Neural cell (in vitro differentiated cells): ENCODE measurements around the gene GOLGA8N. TPM values are rescaled to one million over a fixed set of nuclear protein-coding genes. Genes with fewer than 3 reads are reported as not detected.

Experiments used
- H2AFZ ChIP-seq: fragments of 200-600, 300-800 bp; sonication (generic), shearing (Covaris generic); 2 replicates; pipeline ENCODE4 v1.6.0; 2014; ENCODE audit warnings: low read depth, mild to moderate bottlenecking, antibody characterized with exemption, low read length, moderate library complexity
- H3F3A ChIP-seq: fragments of 200-600 bp; shearing (Covaris generic); 2 replicates; pipeline ENCODE4 v1.6.1; 2016; ENCODE audit warnings: mild to moderate bottlenecking, moderate library complexity, mixed read lengths, antibody characterized with exemption, low read length; ENCODE audit not compliant: insufficient read depth, poor library complexity, severe bottlenecking
- H3K27ac ChIP-seq: fragments of 200-600, 300-800 bp; sonication (generic), shearing (Covaris generic); 2 replicates; pipeline ENCODE4 v1.5.1; 2014; ENCODE audit warnings: mild to moderate bottlenecking, low read length, moderate library complexity
- H3K27me3 ChIP-seq: fragments of 300-800, 200-600 bp; sonication (generic), shearing (Covaris generic); 2 replicates; pipeline ENCODE4 v1.6.0; 2014; ENCODE audit warnings: mild to moderate bottlenecking, low read depth, low read length, moderate library complexity; ENCODE audit not compliant: insufficient read depth
- H3K36me3 ChIP-seq: fragments of 300-800, 200-600 bp; sonication (generic), shearing (Covaris generic); 2 replicates; pipeline ENCODE4 v1.5.1; 2014; ENCODE audit warnings: mild to moderate bottlenecking, antibody characterized with exemption, low read length, moderate library complexity; ENCODE audit not compliant: insufficient read depth
- H3K4me2 ChIP-seq: fragments of 300-800, 200-600 bp; sonication (generic), shearing (Covaris generic); 2 replicates; pipeline ENCODE4 v1.6.0; 2014; ENCODE audit warnings: mild to moderate bottlenecking, low read length
- H3K4me3 ChIP-seq: fragments of 300-800, 200-600 bp; sonication (generic), shearing (Covaris generic); 2 replicates; pipeline ENCODE4 v1.5.1; 2014; ENCODE audit warnings: mild to moderate bottlenecking, low read length, moderate library complexity
- H3K79me2 ChIP-seq: fragments of 200-600 bp; shearing (Covaris generic); replicated peaks from 2 replicates; pipeline ENCODE4 v1.6.0; 2014; ENCODE audit warnings: mild to moderate bottlenecking, low read length, moderate library complexity; ENCODE audit not compliant: insufficient read depth
- H3K9ac ChIP-seq: fragments of 300-800, 200-600 bp; sonication (generic), shearing (Covaris generic); 2 replicates; pipeline ENCODE4 v1.6.1; 2016; ENCODE audit warnings: mild to moderate bottlenecking, low read length, mixed read lengths
- H3K9me2 ChIP-seq: fragments of 200-600 bp; shearing (Covaris generic); 2 replicates; pipeline ENCODE4 v1.6.1; 2016; ENCODE audit warnings: mild to moderate bottlenecking, low read length, mixed read lengths; ENCODE audit not compliant: insufficient read depth
- H3K9me3 ChIP-seq: fragments of 200-600, 300-800 bp; sonication (generic), shearing (Covaris generic); 2 replicates; pipeline ENCODE4 v1.6.1; 2016; ENCODE audit warnings: mild to moderate bottlenecking, mixed run types, low read length, moderate library complexity, mixed read lengths
- H4K20me1 ChIP-seq: fragments of 200-600 bp; shearing (Covaris generic); 2 replicates; pipeline ENCODE4 v1.6.1; 2016; ENCODE audit warnings: mild to moderate bottlenecking, mixed run types; ENCODE audit not compliant: insufficient read depth
- EP300 ChIP-seq: fragments of 450-650 bp; conservative IDR thresholded peaks from 2 replicates; pipeline ENCODE4 v1.6.1; 2014; ENCODE audit warnings: antibody characterized with exemption, mild to moderate bottlenecking, moderate library complexity; ENCODE audit not compliant: poor library complexity, severe bottlenecking
- EZH2 ChIP-seq: fragments of 200-600, 300-800 bp; shearing (Covaris generic), sonication (generic); IDR thresholded peaks from 2 replicates; pipeline ENCODE4 v1.6.1; 2014; ENCODE audit warnings: antibody characterized with exemption, low read length, borderline replicate concordance, mild to moderate bottlenecking; ENCODE audit not compliant: insufficient read depth, poor library complexity, severe bottlenecking
- MXI1 ChIP-seq: fragments of 450-650 bp; conservative IDR thresholded peaks from 2 replicates; pipeline ENCODE4 v1.6.1; 2014; ENCODE audit warnings: antibody characterized with exemption, mild to moderate bottlenecking; ENCODE audit not compliant: poor library complexity, severe bottlenecking
- POLR2AphosphoS5 ChIP-seq: IDR thresholded peaks from 2 replicates; pipeline ENCODE4 v1.6.1; 2012
- RAD21 ChIP-seq: fragments of 450-650 bp; conservative IDR thresholded peaks from 2 replicates; pipeline ENCODE4 v1.6.1; 2014; ENCODE audit warnings: antibody characterized with exemption, mild to moderate bottlenecking, moderate library complexity
- SMC3 ChIP-seq: fragments of 450-650 bp; conservative IDR thresholded peaks from 2 replicates; pipeline ENCODE4 v1.6.1; 2014; ENCODE audit warnings: antibody characterized with exemption, mild to moderate bottlenecking, moderate library complexity; ENCODE audit not compliant: poor library complexity
- TAF1 ChIP-seq: IDR thresholded peaks from 2 replicates; pipeline ENCODE4 v1.6.1; 2012; ENCODE audit warnings: low read depth
- polyA plus RNA-seq: library from polyadenylated mRNA; depleted of rRNA; stranded (reverse); fragments of >200 nt; gene quantifications from 2 replicates; pipeline ENCODE4 v1.2.3, GENCODE V29; 2014
- TF ChIP-seq, protein P1 (sequence below): IDR thresholded peaks from 2 replicates; pipeline ENCODE4 v1.6.1; 2012; ENCODE audit warnings: borderline replicate concordance
- TF ChIP-seq, protein P2 (sequence below): fragments of 450-650 bp; IDR thresholded peaks from 2 replicates; pipeline ENCODE4 v1.5.1; 2014; ENCODE audit warnings: antibody characterized with exemption, mild to moderate bottlenecking, moderate library complexity; ENCODE audit not compliant: poor library complexity, severe bottlenecking

The GOLGA8N gene
- polyA plus RNA-seq, 1 donor from 2014 or later: 0.61 TPM

DNA sequence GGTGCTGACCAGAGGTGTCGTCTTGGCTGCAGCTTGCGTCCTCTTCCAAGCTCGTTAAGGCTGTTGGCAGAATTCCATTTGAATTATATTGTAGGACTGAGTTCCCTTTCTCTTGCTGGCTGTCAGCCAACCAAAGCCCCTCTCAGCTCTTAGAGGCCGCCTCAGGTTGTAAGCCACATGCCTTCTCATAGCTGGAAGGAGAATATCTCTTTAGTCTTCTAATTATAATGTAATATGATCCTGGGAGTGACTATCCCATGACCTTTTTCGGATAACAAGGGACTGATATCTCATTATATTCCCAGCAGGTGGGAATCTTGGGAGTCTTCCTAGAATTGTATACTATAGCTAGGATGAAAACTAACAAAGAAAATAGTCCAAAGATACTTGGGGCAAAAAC is 53.0 kb downstream of the GOLGA8N start:
- Histone ChIP-seq H3K79me2 (no peaks in the 10 kb centered on the region), H3K27ac (no peak overlapping the region), H3K4me3 (no peak overlapping the region), H3F3A (no peaks in the 10 kb centered on the region), H3K9ac (no peak overlapping the region), H3K27me3 (no peaks in the 10 kb centered on the region), H2AFZ (no peak overlapping the region), H3K36me3 (no peaks in the 10 kb centered on the region), H3K9me3 (no peaks in the 10 kb centered on the region), H4K20me1 (no peaks in the 10 kb centered on the region), H3K4me2 (no peak overlapping the region), H3K9me2 (no peaks in the 10 kb centered on the region)
- TF ChIP-seq EZH2 (no peak), POLR2AphosphoS5 (no peak), EP300 (no peak), SMC3 (no peak), RAD21 (no peak), TAF1 (no peak), MXI1 (no peak)
- TF ChIP-seq, protein P1, sequence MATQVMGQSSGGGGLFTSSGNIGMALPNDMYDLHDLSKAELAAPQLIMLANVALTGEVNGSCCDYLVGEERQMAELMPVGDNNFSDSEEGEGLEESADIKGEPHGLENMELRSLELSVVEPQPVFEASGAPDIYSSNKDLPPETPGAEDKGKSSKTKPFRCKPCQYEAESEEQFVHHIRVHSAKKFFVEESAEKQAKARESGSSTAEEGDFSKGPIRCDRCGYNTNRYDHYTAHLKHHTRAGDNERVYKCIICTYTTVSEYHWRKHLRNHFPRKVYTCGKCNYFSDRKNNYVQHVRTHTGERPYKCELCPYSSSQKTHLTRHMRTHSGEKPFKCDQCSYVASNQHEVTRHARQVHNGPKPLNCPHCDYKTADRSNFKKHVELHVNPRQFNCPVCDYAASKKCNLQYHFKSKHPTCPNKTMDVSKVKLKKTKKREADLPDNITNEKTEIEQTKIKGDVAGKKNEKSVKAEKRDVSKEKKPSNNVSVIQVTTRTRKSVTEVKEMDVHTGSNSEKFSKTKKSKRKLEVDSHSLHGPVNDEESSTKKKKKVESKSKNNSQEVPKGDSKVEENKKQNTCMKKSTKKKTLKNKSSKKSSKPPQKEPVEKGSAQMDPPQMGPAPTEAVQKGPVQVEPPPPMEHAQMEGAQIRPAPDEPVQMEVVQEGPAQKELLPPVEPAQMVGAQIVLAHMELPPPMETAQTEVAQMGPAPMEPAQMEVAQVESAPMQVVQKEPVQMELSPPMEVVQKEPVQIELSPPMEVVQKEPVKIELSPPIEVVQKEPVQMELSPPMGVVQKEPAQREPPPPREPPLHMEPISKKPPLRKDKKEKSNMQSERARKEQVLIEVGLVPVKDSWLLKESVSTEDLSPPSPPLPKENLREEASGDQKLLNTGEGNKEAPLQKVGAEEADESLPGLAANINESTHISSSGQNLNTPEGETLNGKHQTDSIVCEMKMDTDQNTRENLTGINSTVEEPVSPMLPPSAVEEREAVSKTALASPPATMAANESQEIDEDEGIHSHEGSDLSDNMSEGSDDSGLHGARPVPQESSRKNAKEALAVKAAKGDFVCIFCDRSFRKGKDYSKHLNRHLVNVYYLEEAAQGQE: no peak
- TF ChIP-seq, protein P2, sequence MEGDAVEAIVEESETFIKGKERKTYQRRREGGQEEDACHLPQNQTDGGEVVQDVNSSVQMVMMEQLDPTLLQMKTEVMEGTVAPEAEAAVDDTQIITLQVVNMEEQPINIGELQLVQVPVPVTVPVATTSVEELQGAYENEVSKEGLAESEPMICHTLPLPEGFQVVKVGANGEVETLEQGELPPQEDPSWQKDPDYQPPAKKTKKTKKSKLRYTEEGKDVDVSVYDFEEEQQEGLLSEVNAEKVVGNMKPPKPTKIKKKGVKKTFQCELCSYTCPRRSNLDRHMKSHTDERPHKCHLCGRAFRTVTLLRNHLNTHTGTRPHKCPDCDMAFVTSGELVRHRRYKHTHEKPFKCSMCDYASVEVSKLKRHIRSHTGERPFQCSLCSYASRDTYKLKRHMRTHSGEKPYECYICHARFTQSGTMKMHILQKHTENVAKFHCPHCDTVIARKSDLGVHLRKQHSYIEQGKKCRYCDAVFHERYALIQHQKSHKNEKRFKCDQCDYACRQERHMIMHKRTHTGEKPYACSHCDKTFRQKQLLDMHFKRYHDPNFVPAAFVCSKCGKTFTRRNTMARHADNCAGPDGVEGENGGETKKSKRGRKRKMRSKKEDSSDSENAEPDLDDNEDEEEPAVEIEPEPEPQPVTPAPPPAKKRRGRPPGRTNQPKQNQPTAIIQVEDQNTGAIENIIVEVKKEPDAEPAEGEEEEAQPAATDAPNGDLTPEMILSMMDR: no peak

DNA sequence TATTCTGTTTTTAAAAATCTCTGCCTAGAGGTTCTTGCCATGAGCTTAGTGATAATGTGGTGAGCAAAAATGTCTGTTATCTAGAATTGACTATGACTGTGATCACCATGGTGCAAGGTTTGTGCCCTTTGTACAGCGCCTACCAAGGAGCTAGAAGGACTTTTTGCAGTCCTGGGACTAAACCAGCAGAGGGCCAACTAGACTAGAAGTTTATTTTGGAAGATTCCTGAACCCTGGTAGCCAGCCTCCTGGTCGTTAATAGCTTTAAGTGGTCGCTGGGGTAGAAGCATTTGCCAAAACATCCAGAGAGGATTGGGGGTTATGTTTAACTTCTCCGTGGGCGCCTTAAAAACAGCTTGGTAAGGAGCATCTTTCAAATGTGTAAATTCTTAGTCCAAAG is 56.1 kb downstream of the GOLGA8N start:
- no peaks in the 10 kb centered on the region for H3K27me3 ChIP-seq
- TF ChIP-seq RAD21 (no peak), EP300 (no peak), MXI1 (no peak), POLR2AphosphoS5 (no peak), TAF1 (no peak), EZH2 (no peak), SMC3 (no peak)
- TF ChIP-seq, protein P1: no peak
- TF ChIP-seq, protein P2: no peak
- no peaks in the 10 kb centered on the region for H3F3A ChIP-seq
- H4K20me1 ChIP-seq: no peaks in the 10 kb centered on the region
- no peaks in the 10 kb centered on the region for H3K36me3 ChIP-seq
- H3K9ac ChIP-seq: no peak overlapping the region
- H3K4me2 ChIP-seq: no peak overlapping the region
- H3K4me3 ChIP-seq: no peak overlapping the region
- no peak overlapping the region for H2AFZ ChIP-seq
- H3K9me2 ChIP-seq: no peaks in the 10 kb centered on the region
- no peak overlapping the region for H3K27ac ChIP-seq
- H3K79me2 ChIP-seq: no peaks in the 10 kb centered on the region
- H3K9me3 ChIP-seq: no peaks in the 10 kb centered on the region
